Stomach smooth muscle (tissue), 2 donors: ENCODE results near the gene ZSCAN21.

Experiments used
- H3K27ac ChIP-seq: one replicate; pipeline ENCODE4 v1.7.0; 2013; ENCODE audit warnings: mild to moderate bottlenecking, low read length, inconsistent platforms
- H3K27me3 ChIP-seq, 2 donors: one replicate each; pipeline ENCODE4 v1.7.0; 2013; ENCODE audit warnings: low read length in 2 of 2; ENCODE audit not compliant: insufficient read depth in 2 of 2, control insufficient read depth in 1 of 2
- H3K36me3 ChIP-seq, 2 donors: one replicate each; pipeline ENCODE4 v1.7.0; 2013; ENCODE audit warnings: low read length in 2 of 2; ENCODE audit not compliant: control insufficient read depth in 2 of 2, insufficient read depth in 2 of 2
- H3K4me1 ChIP-seq: one replicate; pipeline ENCODE4 v1.7.0; 2013; ENCODE audit warnings: low read length; ENCODE audit not compliant: control insufficient read depth, insufficient read depth
- H3K4me3 ChIP-seq, 2 donors: one replicate each; pipeline ENCODE4 v1.7.0; 2013; ENCODE audit warnings: low read length in 2 of 2
- H3K9ac ChIP-seq, 2 donors: one replicate each; pipeline ENCODE4 v1.7.0; 2013; ENCODE audit warnings: low read length in 2 of 2, mild to moderate bottlenecking in 1 of 2
- H3K9me3 ChIP-seq, 2 donors: one replicate each; pipeline ENCODE4 v1.7.0; 2013; ENCODE audit warnings: low read length in 2 of 2; ENCODE audit not compliant: control insufficient read depth in 2 of 2
- donor health status: healthy.
- donor health status: Pancreatic carcinoma.

The ZSCAN21 gene

DNA sequence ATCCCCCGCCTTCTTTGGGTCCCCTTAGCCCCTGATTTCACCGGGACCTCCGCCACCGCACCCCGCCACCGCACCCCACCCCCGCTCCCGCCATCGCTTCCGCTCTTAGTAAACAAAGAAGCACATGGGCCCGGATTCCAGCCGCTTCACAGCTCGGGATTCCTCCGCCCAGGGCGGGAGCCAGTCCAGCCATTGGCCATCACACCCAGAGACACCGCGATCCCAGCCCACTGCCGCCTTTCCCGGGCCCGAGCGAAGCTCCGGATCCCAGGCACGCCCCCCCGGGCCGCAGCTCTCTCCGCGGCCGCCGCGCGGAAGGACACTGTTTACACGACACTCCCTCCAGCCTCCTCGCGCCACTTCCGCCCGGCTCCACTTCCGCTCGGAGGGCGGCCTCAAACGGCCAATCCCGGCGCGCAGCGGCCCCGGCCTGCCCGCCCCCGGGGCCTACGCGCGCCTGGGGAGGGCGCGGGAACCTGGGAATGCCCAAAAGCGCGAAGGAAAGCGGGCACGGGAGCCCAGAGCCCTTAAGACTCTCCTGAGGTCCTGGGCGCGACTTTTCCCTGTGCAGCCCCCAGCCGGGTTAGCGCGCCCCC is 50.9 kb downstream of the ZSCAN21 start:
- Histone ChIP-seq H3K9me3 (no peaks in the 10 kb centered on the region), H3K27ac (peak overlapping the region; percentile 75), H3K36me3 (peaks cover 46 to 55% of the 10 kb centered on the region in 2 donors)

DNA sequence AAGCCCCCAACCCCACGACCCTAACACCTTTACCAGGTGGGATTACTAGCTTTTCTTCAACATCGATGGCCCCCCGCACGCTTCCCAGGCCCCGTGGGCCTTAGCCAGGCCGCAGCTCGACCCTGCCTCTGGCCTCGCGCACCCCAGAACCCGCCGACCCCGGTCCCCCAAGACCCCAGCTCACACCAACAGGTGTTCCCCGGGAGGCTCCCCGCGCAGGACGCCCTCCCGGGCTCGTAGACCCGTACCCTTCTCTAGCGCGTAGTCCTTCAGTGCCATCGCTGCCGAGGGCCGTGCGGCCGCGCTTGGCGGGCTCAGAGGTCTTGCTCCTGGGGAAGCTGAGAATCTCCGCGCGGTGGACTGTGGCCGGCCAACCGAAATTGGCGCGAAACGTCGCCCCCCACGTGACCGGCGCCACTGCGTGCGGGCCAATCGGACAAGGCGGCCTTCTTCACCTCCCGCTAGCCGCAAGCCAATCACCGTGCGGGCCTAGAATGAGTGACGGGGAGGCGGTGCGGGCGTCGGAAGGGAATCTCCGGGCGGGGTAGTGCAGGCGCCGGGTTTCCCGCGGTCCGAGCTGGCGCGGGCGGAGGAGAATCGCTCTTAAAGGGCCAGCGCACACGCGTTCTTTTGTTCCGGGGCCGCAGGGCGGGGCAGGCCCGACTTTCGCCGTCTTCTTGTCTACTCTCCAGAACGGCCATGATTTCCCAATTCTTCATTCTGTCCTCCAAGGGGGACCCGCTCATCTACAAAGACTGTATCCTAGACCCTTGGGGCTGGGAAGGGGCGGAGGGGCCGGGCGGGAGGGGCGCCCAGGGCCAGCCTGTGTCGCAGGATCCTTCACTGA is 51.7 kb downstream of the ZSCAN21 start, which contains the start of the genes AP4M1 and MCM7:
Gene AP4M1, plus strand, starts transcription at position 628 of the 847 bp plus-strand sequence. Its CDS starts 72 bp downstream, at position 700.
Gene MCM7, minus strand, starts transcription at position 382 of the 847 bp plus-strand sequence. Its CDS starts 103 bp downstream, at position 279.
- Histone ChIP-seq H3K9ac (peak within 1 kb of the TSS; percentile 62 to 77), H3K27ac (peak within 1 kb of the TSS; percentile 85), H3K36me3 (peaks cover 42 to 52% of the 10 kb centered on the region in 2 donors), H3K4me3 (peak within 1 kb of the TSS; percentile 77 to 89), H3K27me3 (no peaks in the 10 kb centered on the region), H3K9me3 (no peaks in the 10 kb centered on the region), H3K4me1 (peaks cover 28% of the 10 kb centered on the region)

More for the DNA sequence above, 50.9 kb downstream of the ZSCAN21 start:
- H3K27me3 ChIP-seq: no peaks in the 10 kb centered on the region
- H3K4me1 ChIP-seq: peaks cover 28% of the 10 kb centered on the region
- peak overlapping the region; percentile 62 to 77 for H3K9ac ChIP-seq
- H3K4me3 ChIP-seq: peak overlapping the region; percentile 77 to 89

DNA sequence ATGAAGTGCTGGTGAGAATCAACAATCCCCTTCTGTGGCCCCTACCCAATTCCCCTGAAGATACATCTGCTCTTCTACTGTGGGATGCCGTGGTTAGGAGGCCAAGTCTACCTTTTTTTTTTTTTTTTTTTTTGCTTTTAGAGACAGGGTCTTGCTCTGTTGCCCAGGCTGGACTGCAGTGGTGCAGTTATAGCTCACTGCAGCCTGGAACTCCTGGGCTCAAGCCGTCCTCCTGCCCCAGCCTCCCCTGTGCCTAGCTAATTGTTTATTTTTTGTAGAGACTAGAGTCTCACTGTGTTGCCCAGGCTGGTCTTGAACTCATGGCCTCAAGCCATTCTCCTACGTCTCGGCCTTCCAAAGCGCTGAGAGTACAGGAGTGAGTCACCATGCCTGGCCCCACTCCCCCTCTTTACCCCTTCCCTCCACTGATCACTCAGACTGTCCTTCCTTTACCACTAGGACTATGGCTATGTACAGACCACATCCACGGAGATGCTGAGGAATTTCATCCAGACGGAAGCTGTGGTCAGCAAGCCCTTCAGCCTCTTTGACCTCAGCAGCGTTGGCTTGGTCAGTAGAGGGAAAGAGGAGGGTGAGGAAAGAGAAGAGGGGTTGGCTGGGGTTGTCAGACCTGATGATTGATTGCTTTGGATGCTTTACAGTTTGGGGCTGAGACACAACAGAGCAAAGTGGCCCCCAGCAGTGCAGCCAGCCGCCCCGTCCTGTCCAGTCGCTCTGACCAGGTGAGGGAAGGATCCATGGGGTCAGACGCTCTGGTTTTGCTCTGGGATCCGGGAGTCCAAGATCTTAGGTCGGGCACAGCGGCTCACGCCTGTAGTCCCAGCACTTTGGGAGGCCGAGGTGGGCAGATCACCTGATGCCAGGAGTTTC is 53.6 kb downstream of the ZSCAN21 start:
- H3K36me3 ChIP-seq: peaks cover 30 to 48% of the 10 kb centered on the region in 2 donors
- peak overlapping the region; percentile 85 for H3K27ac ChIP-seq
- H3K4me3 ChIP-seq: no peak overlapping the region
- H3K9ac ChIP-seq: no peak overlapping the region
- H3K27me3 ChIP-seq: no peaks in the 10 kb centered on the region
- no peaks in the 10 kb centered on the region for H3K9me3 ChIP-seq
- H3K4me1 ChIP-seq: peaks cover 28% of the 10 kb centered on the region

DNA sequence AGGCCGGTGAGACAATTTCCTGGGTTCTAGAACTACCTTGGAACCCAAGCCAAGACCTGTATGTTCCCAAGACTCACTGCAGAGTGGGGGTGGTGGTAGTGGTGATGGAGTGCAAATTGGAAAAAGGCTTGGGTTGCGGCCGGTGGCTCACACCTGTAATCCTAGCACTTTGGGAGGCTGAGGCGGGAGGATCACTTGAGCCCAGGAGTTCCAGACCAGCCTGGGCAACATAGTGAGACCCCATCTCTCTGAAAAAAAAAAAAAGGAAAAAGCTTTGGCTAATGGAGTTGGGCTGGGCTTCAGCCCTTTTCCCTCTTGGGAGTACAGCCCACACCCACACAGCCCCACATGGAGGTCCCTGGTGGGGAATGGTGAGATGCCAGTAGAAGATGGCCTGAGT is 56.0 kb downstream of the ZSCAN21 start:
- peaks cover 19 to 44% of the 10 kb centered on the region in 2 donors for H3K36me3 ChIP-seq
- no peak overlapping the region for H3K4me3 ChIP-seq
- no peak overlapping the region for H3K27ac ChIP-seq
- H3K9me3 ChIP-seq: no peaks in the 10 kb centered on the region
- H3K4me1 ChIP-seq: peaks cover 12% of the 10 kb centered on the region
- H3K27me3 ChIP-seq: no peaks in the 10 kb centered on the region
- H3K9ac ChIP-seq: no peak overlapping the region

DNA sequence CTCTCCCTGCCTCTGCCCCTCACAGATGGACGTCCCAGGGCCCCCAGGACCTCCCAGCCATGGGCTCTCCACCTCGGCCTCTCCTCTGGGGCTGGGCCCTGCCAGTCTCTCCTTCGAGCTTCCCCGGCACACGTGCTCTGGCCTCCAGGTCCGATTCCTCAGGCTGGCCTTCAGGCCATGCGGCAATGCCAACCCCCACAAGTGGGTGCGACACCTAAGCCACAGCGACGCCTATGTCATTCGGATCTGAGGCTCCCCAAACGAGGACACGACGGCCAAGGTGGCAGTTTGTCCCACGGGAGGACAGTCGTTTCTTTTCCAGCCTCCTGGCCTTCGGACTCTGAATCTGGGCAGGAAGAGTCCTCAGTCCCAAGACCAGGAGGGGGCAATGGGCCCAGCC is 57.1 kb downstream of the ZSCAN21 start:
- H3K36me3 ChIP-seq: peaks cover 24 to 51% of the 10 kb centered on the region in 2 donors
- no peaks in the 10 kb centered on the region for H3K27me3 ChIP-seq
- H3K9me3 ChIP-seq: no peaks in the 10 kb centered on the region
- H3K4me3 ChIP-seq: no peak overlapping the region
- H3K9ac ChIP-seq: no peak overlapping the region
- no peak overlapping the region for H3K27ac ChIP-seq
- H3K4me1 ChIP-seq: peaks cover 9% of the 10 kb centered on the region

DNA sequence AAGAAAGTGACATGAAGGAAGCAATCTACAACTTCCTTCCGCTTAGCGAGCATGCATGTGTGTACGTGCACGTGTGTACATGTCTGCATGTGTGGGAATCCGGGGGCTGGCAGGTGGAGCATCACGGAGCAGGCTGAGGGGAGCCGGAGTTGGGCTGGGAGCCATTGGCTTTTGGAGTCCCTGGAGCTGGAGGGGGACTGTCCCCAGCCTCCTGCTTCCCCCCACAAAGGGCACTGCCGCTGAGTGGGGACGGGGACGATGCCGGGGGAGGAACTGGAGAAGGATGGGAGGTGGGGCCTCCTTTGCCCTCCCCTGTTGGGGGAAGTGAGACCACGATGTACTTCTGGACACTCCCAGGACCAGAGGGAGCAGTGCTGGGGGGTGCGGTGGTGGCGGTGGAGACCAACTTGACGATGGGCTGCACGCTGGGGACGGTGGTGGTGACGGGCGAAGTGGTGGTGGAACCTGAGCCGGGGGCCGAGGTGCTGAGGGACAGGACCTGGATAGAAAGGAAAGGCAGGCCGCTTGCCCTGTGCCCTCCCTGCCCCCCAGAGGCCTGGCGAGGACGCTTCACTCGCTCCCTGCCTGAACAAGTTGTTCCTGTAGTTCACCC is 57.7 kb downstream of the ZSCAN21 start:
- Histone ChIP-seq H3K9me3 (no peaks in the 10 kb centered on the region), H3K4me3 (no peak overlapping the region), H3K4me1 (peaks cover 8% of the 10 kb centered on the region), H3K27ac (no peak overlapping the region), H3K9ac (no peak overlapping the region), H3K27me3 (no peaks in the 10 kb centered on the region), H3K36me3 (peaks cover 28 to 53% of the 10 kb centered on the region in 2 donors)

DNA sequence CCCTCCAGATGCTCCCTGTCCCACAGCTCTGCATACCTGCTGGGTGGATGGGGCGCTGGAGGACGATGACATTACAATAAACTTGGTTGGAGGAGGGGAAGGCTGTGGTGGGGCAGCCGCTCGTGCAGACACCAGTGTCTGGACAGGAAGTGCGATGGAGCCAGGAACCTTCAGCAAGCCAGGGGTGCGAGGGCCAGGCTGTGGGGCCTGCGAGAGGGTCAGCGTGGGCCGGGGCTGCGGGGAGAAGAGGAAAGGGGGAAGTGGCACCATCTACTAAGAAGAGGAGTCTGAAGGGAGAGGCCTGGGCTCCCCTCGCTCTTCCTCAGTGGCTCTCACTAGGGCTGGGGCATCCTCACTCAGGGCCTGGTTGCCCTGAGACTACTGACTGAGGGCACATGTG is 58.3 kb downstream of the ZSCAN21 start:
- Histone ChIP-seq H3K4me1 (peaks cover under 1% of the 10 kb centered on the region), H3K27ac (no peak overlapping the region), H3K27me3 (no peaks in the 10 kb centered on the region), H3K36me3 (peaks cover 28 to 57% of the 10 kb centered on the region in 2 donors), H3K4me3 (no peak overlapping the region), H3K9ac (no peak overlapping the region), H3K9me3 (no peaks in the 10 kb centered on the region)

DNA sequence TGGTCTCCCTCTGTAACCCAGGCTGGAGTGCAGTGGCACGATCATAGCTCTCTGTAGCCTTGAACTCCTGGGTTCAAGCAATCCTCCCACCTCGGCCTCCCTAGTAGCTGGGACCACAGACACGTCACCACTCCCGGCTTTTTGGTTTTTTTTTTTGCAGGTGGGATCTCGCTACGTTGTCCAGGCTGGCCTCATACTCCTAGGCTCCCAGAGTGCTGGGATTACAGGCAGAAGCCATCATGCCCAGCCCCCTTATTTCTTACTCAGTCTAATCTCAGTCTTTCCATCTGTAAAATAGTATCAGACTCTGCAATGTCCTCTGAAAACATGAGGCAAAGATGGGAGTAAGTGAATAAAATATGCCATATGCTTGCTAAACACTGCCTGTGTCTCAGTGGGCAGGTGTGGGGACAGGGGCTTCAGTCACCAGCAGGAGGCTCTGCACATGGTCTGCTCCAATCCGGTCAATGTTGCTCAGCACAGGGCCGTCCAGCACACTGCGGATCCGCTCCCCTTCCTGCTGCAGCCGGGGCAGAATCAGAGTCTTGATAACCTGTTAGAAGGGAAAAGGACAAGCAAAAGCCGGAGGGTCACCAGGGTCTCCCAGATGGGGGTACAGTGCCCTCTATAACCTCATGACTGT is 60.1 kb downstream of the ZSCAN21 start:
- Histone ChIP-seq H3K36me3 (peaks cover 29 to 54% of the 10 kb centered on the region in 2 donors), H3K27me3 (no peaks in the 10 kb centered on the region)

DNA sequence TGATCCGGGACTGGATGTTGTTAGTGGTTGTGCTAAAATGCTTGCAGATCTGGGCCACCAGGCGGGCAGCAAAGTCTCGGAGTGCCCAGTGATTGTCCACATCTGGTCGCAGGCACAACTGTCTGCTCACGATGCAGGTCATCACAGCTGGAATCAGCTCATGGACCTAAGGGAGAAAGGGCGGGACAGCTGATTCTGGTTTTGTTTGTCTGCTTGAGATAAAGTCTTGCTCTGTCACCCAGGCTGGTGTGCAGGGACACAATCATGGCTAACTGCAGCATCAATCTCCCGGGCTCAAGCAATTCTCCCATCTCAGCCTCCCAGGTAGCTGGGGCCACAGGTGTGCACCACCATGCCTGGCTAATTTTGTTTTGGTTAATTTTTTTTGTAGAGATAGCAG is 61.6 kb downstream of the ZSCAN21 start:
- Histone ChIP-seq H3K9me3 (no peaks in the 10 kb centered on the region), H3K27me3 (no peaks in the 10 kb centered on the region), H3K27ac (no peak overlapping the region), H3K4me3 (no peak overlapping the region), H3K4me1 (no peaks in the 10 kb centered on the region), H3K9ac (no peak overlapping the region), H3K36me3 (peaks cover 22 to 45% of the 10 kb centered on the region in 2 donors)

More for the DNA sequence above, 60.1 kb downstream of the ZSCAN21 start:
- Histone ChIP-seq H3K27ac (no peak overlapping the region), H3K4me1 (no peaks in the 10 kb centered on the region), H3K9ac (no peak overlapping the region), H3K4me3 (no peak overlapping the region), H3K9me3 (no peaks in the 10 kb centered on the region)
